ENCODE data around the gene MYLK3.

DNA sequence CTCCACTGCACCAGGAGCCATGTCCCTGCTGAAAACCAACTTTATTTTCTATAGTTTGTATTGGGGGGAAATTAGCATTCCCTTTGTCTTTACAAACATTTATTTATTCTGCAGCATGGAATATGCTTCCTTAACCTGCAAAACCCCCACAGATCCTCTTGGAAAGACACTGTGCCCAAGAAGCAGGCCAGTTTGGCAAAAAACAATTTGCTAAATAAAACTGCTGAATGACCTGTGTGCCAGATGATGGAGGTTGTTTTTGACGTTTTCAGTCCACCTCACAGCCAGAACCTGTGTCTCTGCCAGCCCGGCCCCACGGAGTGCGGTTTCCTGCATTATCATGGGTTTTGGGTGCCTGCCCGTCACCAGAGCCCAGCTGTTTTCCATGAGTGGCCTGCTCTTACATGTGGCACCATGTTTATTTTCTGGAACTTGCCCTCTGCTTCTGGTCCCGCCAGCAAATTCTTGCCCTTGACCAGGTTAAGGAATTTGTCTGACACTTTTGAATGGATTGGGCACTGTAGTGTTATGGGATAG is 32.3 kb downstream of the MYLK3 start:
- TF ChIP-seq, protein P1, sequence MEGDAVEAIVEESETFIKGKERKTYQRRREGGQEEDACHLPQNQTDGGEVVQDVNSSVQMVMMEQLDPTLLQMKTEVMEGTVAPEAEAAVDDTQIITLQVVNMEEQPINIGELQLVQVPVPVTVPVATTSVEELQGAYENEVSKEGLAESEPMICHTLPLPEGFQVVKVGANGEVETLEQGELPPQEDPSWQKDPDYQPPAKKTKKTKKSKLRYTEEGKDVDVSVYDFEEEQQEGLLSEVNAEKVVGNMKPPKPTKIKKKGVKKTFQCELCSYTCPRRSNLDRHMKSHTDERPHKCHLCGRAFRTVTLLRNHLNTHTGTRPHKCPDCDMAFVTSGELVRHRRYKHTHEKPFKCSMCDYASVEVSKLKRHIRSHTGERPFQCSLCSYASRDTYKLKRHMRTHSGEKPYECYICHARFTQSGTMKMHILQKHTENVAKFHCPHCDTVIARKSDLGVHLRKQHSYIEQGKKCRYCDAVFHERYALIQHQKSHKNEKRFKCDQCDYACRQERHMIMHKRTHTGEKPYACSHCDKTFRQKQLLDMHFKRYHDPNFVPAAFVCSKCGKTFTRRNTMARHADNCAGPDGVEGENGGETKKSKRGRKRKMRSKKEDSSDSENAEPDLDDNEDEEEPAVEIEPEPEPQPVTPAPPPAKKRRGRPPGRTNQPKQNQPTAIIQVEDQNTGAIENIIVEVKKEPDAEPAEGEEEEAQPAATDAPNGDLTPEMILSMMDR (IDR thresholded peaks at IDR 0.05) = no peak
- TF ChIP-seq POLR2A (IDR thresholded peaks at IDR 0.05) = no peak

All from lower leg skin (tissue), 3 donors.